Esophagus squamous epithelium (tissue), 5 donors: ENCODE results near the gene CCNK. TPM values are rescaled to one million over a fixed set of nuclear protein-coding genes. Genes with fewer than 3 reads are reported as not detected.
A peak's percentile ranks its signal among the peaks of the same experiment; 100 is the strongest.

Experiments
- DNase-seq: peaks from one replicate; lab custom pipeline; 2025; lab: John Stamatoyannopoulos, UW
- H3K27ac ChIP-seq, 4 donors: fragments of 200-600 bp; sonication (generic); one replicate each; pipeline ENCODE4 v1.5.1; 2016 to 2019; ENCODE audit warnings: mild to moderate bottlenecking in 1 of 4
- H3K27me3 ChIP-seq, 4 donors: fragments of 200-600 bp; sonication (generic); 1 replicate in 3 of 4; 2 replicates in 1 of 4; pipeline versions ENCODE4 v1.5.1 to v1.6.0; 2017 to 2021; ENCODE audit warnings: antibody characterized with exemption in 1 of 4
- H3K36me3 ChIP-seq, 3 donors: fragments of 200-600 bp; sonication (generic); one replicate each; pipeline ENCODE4 v1.5.1; 2016 to 2019
- H3K4me1 ChIP-seq, 3 donors: fragments of 200-600 bp; sonication (generic); one replicate each; pipeline ENCODE4 v1.5.1; 2017 to 2019
- H3K4me3 ChIP-seq, 4 donors: fragments of 200-600 bp; sonication (generic); 1 replicate in 3 of 4; 2 replicates in 1 of 4; pipeline ENCODE4 v1.5.1; 2016 to 2019; ENCODE audit warnings: mild to moderate bottlenecking in 2 of 4, moderate library complexity in 1 of 4
- H3K9me3 ChIP-seq, 3 donors: fragments of 200-600 bp; sonication (generic); one replicate each; pipeline ENCODE4 v1.5.1; 2016 to 2019
- CTCF ChIP-seq, 6 experiments: fragments of 450-650 bp in 4 of 6; fragments of 200-600 bp in 2 of 6; sonication (generic) in 2 of 6; IDR thresholded peaks; one replicate each; pipeline ENCODE4 v1.5.1; 2016 to 2019; ENCODE audit warnings: antibody characterized with exemption in 6 of 6, mild to moderate bottlenecking in 4 of 6, moderate library complexity in 4 of 6
- POLR2A ChIP-seq, 4 donors: fragments of 450-650 bp; IDR thresholded peaks; one replicate each; pipeline ENCODE4 v1.6.1; 2017; ENCODE audit warnings: antibody characterized with exemption in 4 of 4, mild to moderate bottlenecking in 4 of 4, moderate library complexity in 3 of 4
- WGBS, 2 donors: methylation state at CpG; one replicate each; pipeline ENCODE4 v1.1.5; 2018; 5-methylcytosine and 5-hydroxymethylcytosine counted together
- intact Hi-C: fragments of 100-400 bp; cut with DNase I; formaldehyde crosslinking; loops from one replicate; pipeline ENCODE4 v1.15.0; 2022
- total RNA-seq, 4 donors: library from RNA; depleted of rRNA; stranded (reverse); fragments of >200 nt; gene quantifications; one replicate each; pipeline ENCODE4 v1.1.0, GENCODE V29; 2016
- donor health status: DM: yes; HTN: yes; CAD: no.

The CCNK gene
- total RNA-seq, 4 donors from 2014 or later, result 13.4 to 39.9 (median 29.5) TPM

- H3K36me3 ChIP-seq, result no peaks in the 10 kb centered on the region
- H3K4me3 ChIP-seq, result no peak overlapping the region
- intact Hi-C loops, result no loop called here
- H3K27ac ChIP-seq, result no peak overlapping the region
- TF ChIP-seq CTCF (IDR thresholded peaks at IDR 0.05), result peak in 2 of 6 experiments; percentile 8 to 31
- no peak for TF ChIP-seq POLR2A (IDR thresholded peaks at IDR 0.05)
- no peaks in the 10 kb centered on the region for H3K9me3 ChIP-seq
- no peaks in the 10 kb centered on the region for H3K27me3 ChIP-seq
- H3K4me1 ChIP-seq, result peaks cover 14 to 53% (median 26%) of the 10 kb centered on the region in 3 donors
- WGBS, 2 donors, result 33 to 48% methylated on average over 7 to 9 of the region's 9 CpGs
- no peak for DNase-seq
Observed at GRCh38 chr14:99475179-99475578, 6.0 kb upstream of the CCNK start.

- intact Hi-C loops, result no loop called here
- H3K27me3 ChIP-seq, result no peaks in the 10 kb centered on the region
- TF ChIP-seq POLR2A (IDR thresholded peaks at IDR 0.05) (no peak), CTCF (IDR thresholded peaks at IDR 0.05) (no peak)
- 92 to 95% methylated on average over 2 of the region's 2 CpGs for WGBS, 2 donors
- H3K4me1 ChIP-seq, result peaks cover 14 to 53% (median 26%) of the 10 kb centered on the region in 3 donors
- no peak overlapping the region for H3K27ac ChIP-seq
- no peak overlapping the region for H3K4me3 ChIP-seq
- no peak for DNase-seq
- no peaks in the 10 kb centered on the region for H3K9me3 ChIP-seq
- H3K36me3 ChIP-seq, result no peaks in the 10 kb centered on the region
Observed at GRCh38 chr14:99475660-99476059, 5.5 kb upstream of the CCNK start.

- Histone ChIP-seq H3K9me3 (no peaks in the 10 kb centered on the region), H3K4me3 (no peak overlapping the region), H3K36me3 (no peaks in the 10 kb centered on the region), H3K27me3 (no peaks in the 10 kb centered on the region), H3K4me1 (peaks cover 14 to 53% (median 26%) of the 10 kb centered on the region in 3 donors), H3K27ac (no peak overlapping the region)
- DNase-seq, result no peak
- 50 to 58% methylated on average over 1 of the region's 1 CpG for WGBS, 2 donors
- intact Hi-C loops, result no loop called here
- TF ChIP-seq CTCF (IDR thresholded peaks at IDR 0.05) (no peak), POLR2A (IDR thresholded peaks at IDR 0.05) (no peak)
Observed at GRCh38 chr14:99476864-99477263, 4.3 kb upstream of the CCNK start.

- Histone ChIP-seq H3K4me3 (no peak overlapping the region), H3K36me3 (no peaks in the 10 kb centered on the region), H3K27ac (no peak overlapping the region), H3K27me3 (no peaks in the 10 kb centered on the region), H3K4me1 (peaks cover 15 to 64% (median 33%) of the 10 kb centered on the region in 3 donors), H3K9me3 (no peaks in the 10 kb centered on the region)
- no peak for DNase-seq
- intact Hi-C loops, result no loop called here
- TF ChIP-seq POLR2A (IDR thresholded peaks at IDR 0.05) (no peak), CTCF (IDR thresholded peaks at IDR 0.05) (no peak)
- WGBS, 2 donors, result 74 to 82% methylated on average over 4 of the region's 4 CpGs
Observed at GRCh38 chr14:99478128-99478527, 3.1 kb upstream of the CCNK start.

- no peaks in the 10 kb centered on the region for H3K36me3 ChIP-seq
- H3K27me3 ChIP-seq, result no peaks in the 10 kb centered on the region
- peaks cover 19 to 64% (median 42%) of the 10 kb centered on the region in 3 donors for H3K4me1 ChIP-seq
- peak in 1 of 6 experiments; percentile 35 for TF ChIP-seq CTCF (IDR thresholded peaks at IDR 0.05)
- TF ChIP-seq POLR2A (IDR thresholded peaks at IDR 0.05), result no peak
- intact Hi-C loops, result no loop called here
- 11 to 12% methylated on average over 18 of the region's 18 CpGs for WGBS, 2 donors
- H3K9me3 ChIP-seq, result no peaks in the 10 kb centered on the region
- H3K27ac ChIP-seq, result peak overlapping the region; percentile 89 to 99 (median 96)
- H3K4me3 ChIP-seq, result peak overlapping the region; percentile 95 to 99 (median 98)
- DNase-seq, result no peak
Observed at GRCh38 chr14:99479160-99479905, 1.9 kb upstream of the CCNK start.
